ENCODE measurements around the gene FOXD4L1.
"Not testable (repeated sequence)": the region's sequence is repeated elsewhere in the genome, so short reads cannot be mapped to it uniquely, and the experiment has no call there.

The FOXD4L1 gene

GRCh38 chr2:113521492-113521891, 23.0 kb downstream of the FOXD4L1 start:
- not testable (repeated sequence) for DNase-seq (ENCODE audit: extremely low read depth in 1 of 2, low read depth in 1 of 2)

DNA sequence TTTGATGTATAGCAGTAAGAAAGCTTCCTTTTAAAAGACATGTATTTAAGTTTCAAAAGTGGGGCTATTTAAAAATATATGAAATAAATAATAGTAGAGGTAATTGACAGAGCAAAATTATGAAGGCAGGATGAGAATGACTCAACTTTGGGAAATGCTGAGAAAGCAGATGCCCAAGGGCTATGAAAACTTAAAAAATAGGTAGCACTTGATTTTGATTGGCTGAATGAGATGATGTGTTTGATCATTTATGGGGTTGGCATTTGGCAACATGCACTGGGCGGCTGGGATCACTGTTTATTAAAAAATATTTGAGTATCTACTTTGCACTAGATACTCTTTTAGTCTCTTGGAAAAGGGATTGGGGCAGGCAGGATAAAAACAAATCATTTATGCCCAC, 26.5 kb downstream of the FOXD4L1 start:
- DNase-seq (ENCODE audit: extremely low read depth in 1 of 2, low read depth in 1 of 2), result not testable (repeated sequence)

GRCh38 chr2:113527350-113528045, 29.0 kb downstream of the FOXD4L1 start:
- not testable (repeated sequence) for DNase-seq (ENCODE audit: extremely low read depth in 1 of 2, low read depth in 1 of 2)

GRCh38 chr2:113528126-113528525, 29.7 kb downstream of the FOXD4L1 start:
- DNase-seq (ENCODE audit: extremely low read depth in 1 of 2, low read depth in 1 of 2), result not testable (repeated sequence)

DNA sequence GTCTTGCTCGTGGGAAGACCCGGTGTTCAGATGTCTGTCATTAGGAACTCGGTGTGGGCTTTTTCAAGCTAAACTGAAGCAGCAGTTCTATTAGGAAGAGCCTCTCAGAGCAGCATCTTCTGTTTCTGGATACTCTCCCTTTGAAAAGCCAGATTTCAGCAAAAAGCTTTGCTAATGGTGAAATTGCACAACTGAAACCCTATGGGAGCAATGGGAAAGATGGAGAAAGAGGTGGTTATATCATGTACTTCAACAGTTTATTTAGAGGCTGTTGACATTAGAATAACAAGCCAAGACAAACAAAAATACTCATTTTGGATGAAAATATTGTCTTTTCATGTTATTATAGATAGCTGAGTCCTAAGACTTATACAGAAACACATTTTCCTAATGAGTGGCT, 30.4 kb downstream of the FOXD4L1 start:
- DNase-seq (ENCODE audit: extremely low read depth in 1 of 2, low read depth in 1 of 2), result not testable (repeated sequence)

GRCh38 chr2:113532991-113533390, 34.5 kb downstream of the FOXD4L1 start:
- DNase-seq (ENCODE audit: extremely low read depth in 1 of 2, low read depth in 1 of 2), result not testable (repeated sequence)

- DNase-seq (ENCODE audit: extremely low read depth in 1 of 2, low read depth in 1 of 2), result not testable (repeated sequence)
These were observed 38.1 kb downstream of the FOXD4L1 start for GRCh38 chr2:113536573-113536972.

GRCh38 chr2:113540834-113541203, 42.4 kb downstream of the FOXD4L1 start:
- not testable (repeated sequence) for DNase-seq (ENCODE audit: extremely low read depth in 1 of 2, low read depth in 1 of 2)

DNA sequence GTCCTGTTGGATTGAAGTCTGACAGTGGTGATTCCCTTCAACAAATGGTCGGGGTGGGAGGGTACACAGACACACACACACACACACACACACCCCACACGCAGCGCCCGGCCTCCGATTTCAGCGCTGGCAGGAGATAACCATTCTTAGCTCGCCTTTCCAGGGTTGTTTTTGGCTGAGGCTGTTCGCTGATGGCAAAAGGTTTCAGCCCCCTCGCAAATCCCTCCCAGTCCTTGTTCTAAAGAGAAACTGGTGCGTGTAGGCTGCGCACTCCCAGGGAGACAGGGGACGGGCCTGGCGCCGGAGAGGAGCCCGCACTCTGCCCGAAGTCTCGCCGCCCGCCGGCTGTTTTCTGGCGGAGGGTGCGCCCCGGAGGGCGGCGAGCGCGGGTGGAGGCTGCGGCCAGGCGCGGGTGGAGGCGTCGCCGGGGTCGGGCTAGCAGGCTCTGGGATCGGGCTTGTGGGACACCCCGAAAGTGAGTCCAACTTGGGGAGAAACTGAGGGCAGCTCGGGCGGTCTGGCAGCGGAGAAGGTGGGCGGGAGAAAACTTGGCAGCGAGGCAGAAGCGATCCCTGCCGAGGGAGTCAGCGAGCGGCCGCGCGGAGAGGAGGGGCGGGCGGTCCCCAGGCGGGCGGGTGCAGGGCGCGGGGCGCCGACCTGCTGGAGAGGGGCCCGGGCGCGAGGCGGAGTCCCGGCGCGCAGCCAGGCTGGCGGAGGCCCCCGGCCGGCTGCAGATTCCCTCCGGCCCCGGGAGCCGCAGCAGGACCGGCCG, 42.9 kb downstream of the FOXD4L1 start:
- DNase-seq (ENCODE audit: extremely low read depth in 1 of 2, low read depth in 1 of 2), result not testable (repeated sequence)

DNA sequence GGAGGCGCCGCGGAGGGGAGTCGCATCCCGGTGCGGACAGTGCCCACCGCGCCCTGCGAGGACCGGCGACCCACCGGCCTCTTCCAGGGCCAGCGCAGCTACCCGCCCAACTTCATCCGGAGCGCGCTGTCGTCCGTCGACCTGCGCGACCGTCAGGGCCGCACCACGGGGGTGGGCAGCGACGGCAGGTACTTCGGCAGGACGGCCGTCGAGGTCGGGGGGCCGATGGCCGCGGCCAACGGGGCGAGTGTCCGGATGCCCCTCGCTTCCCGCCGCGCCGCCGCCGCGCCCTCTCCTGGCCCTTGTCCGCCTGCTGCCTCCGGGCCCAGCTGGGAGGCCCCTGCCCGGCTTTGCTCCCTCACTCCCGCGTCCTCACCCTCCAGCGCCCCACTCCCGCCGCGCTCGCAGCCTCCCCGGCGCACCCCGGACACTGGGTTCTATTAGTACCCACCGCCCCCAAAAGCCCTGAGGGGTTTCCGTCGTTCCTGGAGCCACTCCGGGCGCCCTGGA, 43.6 kb downstream of the FOXD4L1 start:
- DNase-seq (ENCODE audit: extremely low read depth in 1 of 2, low read depth in 1 of 2), result not testable (repeated sequence)

DNA sequence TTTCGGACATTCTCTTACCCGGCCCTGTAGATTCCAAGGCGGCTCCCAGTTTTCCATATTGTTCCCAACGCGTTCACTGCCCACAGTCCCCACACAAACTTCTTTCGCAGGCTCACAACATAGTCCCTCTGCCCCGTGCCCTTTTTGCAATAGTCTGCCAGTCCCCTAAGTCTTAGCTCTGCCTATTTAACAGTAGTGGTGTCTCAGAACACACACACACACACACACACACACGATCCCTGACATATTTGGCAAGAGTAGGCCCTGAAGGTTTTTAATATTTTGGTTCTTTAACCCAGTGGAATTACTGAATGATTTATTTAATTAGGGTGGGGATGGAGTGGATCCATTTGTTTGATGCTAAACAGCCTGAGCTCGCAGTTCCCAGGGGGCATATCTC, 44.1 kb downstream of the FOXD4L1 start:
- not testable (repeated sequence) for DNase-seq (ENCODE audit: extremely low read depth in 1 of 2, low read depth in 1 of 2)

Data from activated CD8-positive, alpha-beta memory T cell treated with anti-CD3 and anti-CD28 coated beads for 1 hour (primary cell).